Prostate gland (tissue), 2 donors: Measurements from ENCODE around the gene DSTN. TPM values are rescaled to one million over a fixed set of nuclear protein-coding genes. Genes with fewer than 3 reads are reported as not detected.

Experiments used
- DNase-seq: peaks from one replicate; pipeline ENCODE4 v3.0.0-alpha.2; 2019; ENCODE audit warnings: low spot score
- H3K27ac ChIP-seq, 2 donors: fragments of 200-600 bp; sonication (generic); 2 replicates each; pipeline ENCODE4 v1.5.1; 2017 to 2019
- H3K27me3 ChIP-seq: fragments of 200-600 bp; sonication (generic); replicated peaks from 2 replicates; pipeline ENCODE4 v1.5.1; 2019; ENCODE audit not compliant: insufficient read depth
- H3K36me3 ChIP-seq, 2 donors: fragments of 200-600 bp; sonication (generic); 1 replicate in 1 of 2; 2 replicates in 1 of 2; pipeline versions ENCODE4 v1.5.1 to v1.8.1; 2017 to 2019
- H3K4me1 ChIP-seq: fragments of 200-600 bp; sonication (generic); replicated peaks from 2 replicates; pipeline ENCODE4 v1.5.1; 2019
- H3K4me3 ChIP-seq, 2 donors: fragments of 200-600 bp; sonication (generic); 2 replicates each; pipeline ENCODE4 v1.5.1; 2017 to 2019
- H3K9me3 ChIP-seq: fragments of 200-600 bp; sonication (generic); 2 replicates; pipeline ENCODE4 v1.5.1; 2017
- CTCF ChIP-seq, 4 experiments: fragments of 200-600 bp in 2 of 4; fragments of 450-650 bp in 2 of 4; sonication (generic) in 2 of 4; IDR thresholded peaks; 1 replicate in 3 of 4; 2 replicates in 1 of 4; pipeline ENCODE4 v1.5.1; 2016 to 2019; ENCODE audit warnings: antibody characterized with exemption in 4 of 4, mild to moderate bottlenecking in 2 of 4, moderate library complexity in 2 of 4
- POLR2A ChIP-seq: fragments of 450-650 bp; IDR thresholded peaks from one replicate; pipeline ENCODE4 v1.6.1; 2016; ENCODE audit warnings: antibody characterized with exemption, mild to moderate bottlenecking
- POLR2AphosphoS5 ChIP-seq: sonication (generic); formaldehyde crosslinking; IDR thresholded peaks from one replicate; pipeline ENCODE4 v1.6.1; 2017; ENCODE audit warnings: antibody characterized with exemption
- WGBS: methylation state at CpG from one replicate; pipeline ENCODE4 v1.1.5; 2018; 5-methylcytosine and 5-hydroxymethylcytosine counted together
- intact Hi-C: fragments of 100-400 bp; cut with DNase I; formaldehyde crosslinking; loops from one replicate; pipeline ENCODE4 v1.14.2; 2022
- total RNA-seq, 2 donors: library from RNA; depleted of rRNA; stranded (reverse); fragments of >200 nt; gene quantifications; one replicate each; pipeline ENCODE4 v1.1.0, GENCODE V29; 2016

The DSTN gene
- 100 to 1,000 TPM; 284 to 559 TPM for total RNA-seq

GRCh38 chr20:17569616-17570346 is at the start of gene DSTN:
Gene DSTN (plus strand): TSS chr20:17570075. CDS start chr20:17570209, 134 bp downstream.
- Histone ChIP-seq H3K27me3 (no peaks in the 10 kb centered on the region), H3K36me3 (no peaks in the 10 kb centered on the region), H3K4me1 (peaks cover 6% of the 10 kb centered on the region), H3K9me3 (no peaks in the 10 kb centered on the region), H3K27ac (peak within 1 kb of the TSS; percentile 96 to 100), H3K4me3 (peak within 1 kb of the TSS; percentile 91 to 100)
- DNase-seq: peak; percentile 93
- intact Hi-C loops: loop anchor here (5.0 kb wide), 1 partner anchor 43 kb away; no protein-coding TSS in a partner anchor
- under 1% methylated on average over 54 of the region's 70 CpGs for WGBS
- TF ChIP-seq CTCF (IDR thresholded peaks at IDR 0.05): peak in 1 of 4 experiments; percentile 22
- peak; percentile 98 for TF ChIP-seq POLR2A
- peak; percentile 91 for TF ChIP-seq POLR2AphosphoS5

GRCh38 chr20:17520583-17520982 is 49.3 kb upstream of the DSTN start:
- H3K9me3 ChIP-seq: no peaks in the 10 kb centered on the region
- intact Hi-C loops: no loop called here
- no peak overlapping the region for H3K4me3 ChIP-seq
- H3K36me3 ChIP-seq: no peaks in the 10 kb centered on the region
- no peak overlapping the region for H3K27ac ChIP-seq
- no peak for TF ChIP-seq POLR2AphosphoS5
- TF ChIP-seq CTCF (IDR thresholded peaks at IDR 0.05): no peak
- TF ChIP-seq POLR2A: no peak
- H3K27me3 ChIP-seq: no peaks in the 10 kb centered on the region
- 57% methylated on average over 3 of the region's 3 CpGs for WGBS
- no peak for DNase-seq
- H3K4me1 ChIP-seq: no peaks in the 10 kb centered on the region

GRCh38 chr20:17522528-17522927 is 47.3 kb upstream of the DSTN start:
- Histone ChIP-seq H3K9me3 (no peaks in the 10 kb centered on the region), H3K4me1 (no peaks in the 10 kb centered on the region), H3K27me3 (no peaks in the 10 kb centered on the region), H3K36me3 (no peaks in the 10 kb centered on the region), H3K4me3 (no peak overlapping the region), H3K27ac (no peak overlapping the region)
- intact Hi-C loops: no loop called here
- TF ChIP-seq CTCF (IDR thresholded peaks at IDR 0.05): no peak
- no peak for TF ChIP-seq POLR2AphosphoS5
- TF ChIP-seq POLR2A: no peak
- no peak for DNase-seq
- 95% methylated on average over 3 of the region's 3 CpGs for WGBS

- H3K27ac ChIP-seq: no peak overlapping the region
- TF ChIP-seq POLR2AphosphoS5 (no peak), CTCF (IDR thresholded peaks at IDR 0.05) (no peak), POLR2A (no peak)
- DNase-seq: no peak
Observed at GRCh38 chr20:17523326-17523725, 46.5 kb upstream of the DSTN start.

GRCh38 chr20:17524560-17524959 is 45.3 kb upstream of the DSTN start:
- Histone ChIP-seq H3K4me1 (no peaks in the 10 kb centered on the region), H3K4me3 (no peak overlapping the region), H3K9me3 (no peaks in the 10 kb centered on the region), H3K27me3 (no peaks in the 10 kb centered on the region), H3K36me3 (no peaks in the 10 kb centered on the region), H3K27ac (no peak overlapping the region)
- 47% methylated on average over 8 of the region's 8 CpGs for WGBS
- DNase-seq: no peak
- TF ChIP-seq POLR2AphosphoS5 (no peak), CTCF (IDR thresholded peaks at IDR 0.05) (no peak), POLR2A (no peak)
- intact Hi-C loops: no loop called here

More at GRCh38 chr20:17523326-17523725, 46.5 kb upstream of the DSTN start:
- Histone ChIP-seq H3K36me3 (no peaks in the 10 kb centered on the region), H3K27me3 (no peaks in the 10 kb centered on the region), H3K4me1 (no peaks in the 10 kb centered on the region), H3K4me3 (no peak overlapping the region), H3K9me3 (no peaks in the 10 kb centered on the region)
- WGBS: 81% methylated on average over 5 of the region's 5 CpGs
- intact Hi-C loops: no loop called here
